HEK293 (cell line): ENCODE results near the gene ISYNA1.
A peak's percentile ranks its signal among the peaks of the same experiment; 100 is the strongest.

Experiments
- GLI2 ChIP-seq: fragments of 450-650 bp; formaldehyde crosslinking; IDR thresholded peaks from 2 replicates; pipeline ENCODE4; 2017; ENCODE audit warnings: missing biosample characterization, missing genetic modification characterization, low read depth, borderline replicate concordance
- HOXC10 ChIP-seq: sonication (generic); formaldehyde crosslinking; IDR thresholded peaks from 2 replicates; pipeline ENCODE4 v1.8.1; 2023; ENCODE audit warnings: mild to moderate bottlenecking, missing genetic modification reagents
- KLF9 ChIP-seq: fragments of 450-650 bp; formaldehyde crosslinking; IDR thresholded peaks from 2 replicates; pipeline ENCODE4 v1.5.1; 2016; ENCODE audit warnings: missing biosample characterization, missing genetic modification characterization, low read depth
- SP7 ChIP-seq: fragments of 450-650 bp; formaldehyde crosslinking; IDR thresholded peaks from 2 replicates; pipeline ENCODE4 v1.5.1; 2016; ENCODE audit warnings: missing biosample characterization, missing genetic modification characterization
- YY2 ChIP-seq: fragments of 450-650 bp; formaldehyde crosslinking; IDR thresholded peaks from 2 replicates; pipeline ENCODE4 v1.5.1; 2016; ENCODE audit warnings: missing biosample characterization, missing genetic modification characterization
- ZBTB48 ChIP-seq: fragments of 450-650 bp; formaldehyde crosslinking; IDR thresholded peaks from 2 replicates; pipeline ENCODE4 v1.5.1; 2016; ENCODE audit warnings: missing biosample characterization, missing genetic modification characterization
- ZFP37 ChIP-seq: fragments of 450-650 bp; formaldehyde crosslinking; IDR thresholded peaks from 2 replicates; pipeline ENCODE4 v1.5.1; 2016; ENCODE audit warnings: missing biosample characterization, missing genetic modification characterization
- ZFP41 ChIP-seq: fragments of 450-650 bp; formaldehyde crosslinking; IDR thresholded peaks from 2 replicates; pipeline ENCODE4 v1.5.1; 2016; ENCODE audit warnings: missing biosample characterization, missing genetic modification characterization, borderline replicate concordance
- ZFP69B ChIP-seq: fragments of 450-650 bp; formaldehyde crosslinking; IDR thresholded peaks from 2 replicates; pipeline ENCODE4 v1.5.1; 2016; ENCODE audit warnings: missing biosample characterization, missing genetic modification characterization
- ZNF10 ChIP-seq: fragments of 450-650 bp; formaldehyde crosslinking; IDR thresholded peaks from 2 replicates; pipeline ENCODE4 v1.5.1; 2017; ENCODE audit warnings: missing biosample characterization, missing genetic modification characterization
- ZNF121 ChIP-seq: fragments of 450-650 bp; formaldehyde crosslinking; IDR thresholded peaks from 2 replicates; pipeline ENCODE4 v1.5.1; 2016; ENCODE audit warnings: missing biosample characterization, missing genetic modification characterization
- ZNF221 ChIP-seq: fragments of 450-650 bp; formaldehyde crosslinking; IDR thresholded peaks from 2 replicates; pipeline ENCODE4 v1.5.1; 2017; ENCODE audit warnings: missing biosample characterization, missing genetic modification characterization, borderline replicate concordance
- ZNF324 ChIP-seq: fragments of 450-650 bp; formaldehyde crosslinking; IDR thresholded peaks from 2 replicates; pipeline ENCODE4 v1.5.1; 2016; ENCODE audit warnings: missing biosample characterization, missing genetic modification characterization
- ZNF335 ChIP-seq: fragments of 450-650 bp; formaldehyde crosslinking; conservative IDR thresholded peaks from 2 replicates; pipeline ENCODE4 v1.5.1; 2016; ENCODE audit warnings: missing biosample characterization, missing genetic modification characterization
- ZNF37A ChIP-seq: fragments of 450-650 bp; IDR thresholded peaks from 2 replicates; pipeline ENCODE4 v1.5.1; 2018; ENCODE audit warnings: missing biosample characterization, missing genetic modification characterization
- ZNF549 ChIP-seq: fragments of 450-650 bp; IDR thresholded peaks from 2 replicates; pipeline ENCODE4 v1.5.1; 2018; ENCODE audit warnings: missing biosample characterization, missing genetic modification characterization, mild to moderate bottlenecking, inconsistent platforms, moderate library complexity
- ZNF571 ChIP-seq: fragments of 450-650 bp; formaldehyde crosslinking; IDR thresholded peaks from 2 replicates; pipeline ENCODE4 v1.5.0; 2017; ENCODE audit warnings: missing biosample characterization, missing genetic modification characterization
- ZNF791 ChIP-seq: fragments of 450-650 bp; formaldehyde crosslinking; IDR thresholded peaks from 2 replicates; pipeline ENCODE4 v1.5.1; 2016; ENCODE audit warnings: missing biosample characterization, missing genetic modification characterization
- ZNF792 ChIP-seq: fragments of 450-650 bp; formaldehyde crosslinking; IDR thresholded peaks from 2 replicates; pipeline ENCODE4 v1.5.1; 2016; ENCODE audit warnings: missing biosample characterization, missing genetic modification characterization
- ZSCAN30 ChIP-seq: fragments of 450-650 bp; IDR thresholded peaks from 2 replicates; pipeline ENCODE4 v1.5.1; 2018; ENCODE audit warnings: missing biosample characterization, mild to moderate bottlenecking, missing genetic modification characterization, moderate library complexity
- ZXDB ChIP-seq: fragments of 450-650 bp; formaldehyde crosslinking; IDR thresholded peaks from 2 replicates; pipeline ENCODE4 v1.5.1; 2016; ENCODE audit warnings: missing biosample characterization, missing genetic modification characterization
- TF ChIP-seq, protein P1 (sequence below): fragments of 450-650 bp; formaldehyde crosslinking; IDR thresholded peaks from 2 replicates; pipeline ENCODE4 v1.5.1; 2016; ENCODE audit warnings: missing biosample characterization, missing genetic modification characterization
- TF ChIP-seq, protein P2 (sequence below): fragments of 450-650 bp; formaldehyde crosslinking; IDR thresholded peaks from 2 replicates; pipeline ENCODE4 v1.5.1; 2017; ENCODE audit warnings: missing biosample characterization, mild to moderate bottlenecking, missing genetic modification characterization, moderate library complexity
- TF ChIP-seq, protein P3 (sequence below): fragments of 450-650 bp; formaldehyde crosslinking; IDR thresholded peaks from 2 replicates; pipeline ENCODE4 v1.5.0; 2017; ENCODE audit warnings: missing biosample characterization, missing genetic modification characterization, borderline replicate concordance
- TF ChIP-seq, protein P4 (sequence below): fragments of 450-650 bp; formaldehyde crosslinking; IDR thresholded peaks from 2 replicates; pipeline ENCODE4 v1.5.1; 2017; ENCODE audit warnings: missing biosample characterization, missing genetic modification characterization
- TF ChIP-seq, protein P5 (sequence below): fragments of 450-650 bp; formaldehyde crosslinking; IDR thresholded peaks from 2 replicates; pipeline ENCODE4 v1.5.1; 2016; ENCODE audit warnings: missing biosample characterization, missing genetic modification characterization
- TF ChIP-seq, protein P6 (sequence below): fragments of 450-650 bp; IDR thresholded peaks from 2 replicates; pipeline ENCODE4 v1.5.1; 2018; ENCODE audit warnings: missing biosample characterization, missing genetic modification characterization
- TF ChIP-seq, protein P7 (sequence below): fragments of 450-650 bp; formaldehyde crosslinking; optimal IDR thresholded peaks from 2 replicates; pipeline ENCODE3; 2016; ENCODE audit warnings: missing biosample characterization, mild to moderate bottlenecking, missing genetic modification characterization

ISYNA1 gene

DNA sequence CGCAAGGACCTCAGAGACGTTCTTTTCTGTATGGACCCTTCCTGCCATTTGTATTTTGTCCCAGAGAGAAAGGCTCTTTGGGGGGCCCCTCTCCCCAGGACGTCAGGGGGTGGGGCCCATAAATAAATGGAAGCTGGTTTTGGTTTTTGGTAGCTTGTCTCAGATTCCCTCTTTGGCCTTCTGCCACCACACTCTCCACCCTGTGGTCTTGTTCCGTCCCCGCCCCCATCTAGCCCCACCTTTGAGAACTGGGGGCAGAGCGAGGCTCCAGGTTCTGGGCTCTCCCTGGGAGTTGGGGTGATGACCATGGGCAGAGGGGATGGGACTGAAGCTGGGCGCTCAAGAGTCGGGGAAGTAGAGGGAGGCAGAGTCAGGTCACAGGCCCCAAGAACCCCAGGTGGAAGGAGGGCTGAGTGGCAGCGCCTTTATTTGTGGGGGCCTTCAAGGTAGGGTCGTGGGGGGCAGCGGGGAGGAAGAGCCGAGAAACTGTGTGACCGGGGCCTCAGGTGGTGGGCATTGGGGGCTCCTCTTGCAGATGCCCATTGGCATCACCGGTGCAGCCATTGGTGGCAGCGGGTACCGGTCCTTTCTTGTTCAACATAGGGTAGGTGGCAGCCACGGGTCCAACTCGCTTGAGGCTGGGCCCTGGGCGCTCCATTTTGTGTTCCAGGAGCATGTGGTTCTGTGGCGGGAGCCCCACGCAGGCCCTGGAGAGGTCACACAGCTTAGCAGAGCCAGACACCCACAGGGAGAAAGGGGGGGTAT, 3.3 kb downstream of the ISYNA1 start (continued):
- TF ChIP-seq, protein P1, sequence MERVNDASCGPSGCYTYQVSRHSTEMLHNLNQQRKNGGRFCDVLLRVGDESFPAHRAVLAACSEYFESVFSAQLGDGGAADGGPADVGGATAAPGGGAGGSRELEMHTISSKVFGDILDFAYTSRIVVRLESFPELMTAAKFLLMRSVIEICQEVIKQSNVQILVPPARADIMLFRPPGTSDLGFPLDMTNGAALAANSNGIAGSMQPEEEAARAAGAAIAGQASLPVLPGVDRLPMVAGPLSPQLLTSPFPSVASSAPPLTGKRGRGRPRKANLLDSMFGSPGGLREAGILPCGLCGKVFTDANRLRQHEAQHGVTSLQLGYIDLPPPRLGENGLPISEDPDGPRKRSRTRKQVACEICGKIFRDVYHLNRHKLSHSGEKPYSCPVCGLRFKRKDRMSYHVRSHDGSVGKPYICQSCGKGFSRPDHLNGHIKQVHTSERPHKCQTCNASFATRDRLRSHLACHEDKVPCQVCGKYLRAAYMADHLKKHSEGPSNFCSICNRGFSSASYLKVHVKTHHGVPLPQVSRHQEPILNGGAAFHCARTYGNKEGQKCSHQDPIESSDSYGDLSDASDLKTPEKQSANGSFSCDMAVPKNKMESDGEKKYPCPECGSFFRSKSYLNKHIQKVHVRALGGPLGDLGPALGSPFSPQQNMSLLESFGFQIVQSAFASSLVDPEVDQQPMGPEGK (tag by site-specific recombination), result peak; percentile 18
- TF ChIP-seq ZNF335 (tag by site-specific recombination), result no peak
- TF ChIP-seq, protein P2, sequence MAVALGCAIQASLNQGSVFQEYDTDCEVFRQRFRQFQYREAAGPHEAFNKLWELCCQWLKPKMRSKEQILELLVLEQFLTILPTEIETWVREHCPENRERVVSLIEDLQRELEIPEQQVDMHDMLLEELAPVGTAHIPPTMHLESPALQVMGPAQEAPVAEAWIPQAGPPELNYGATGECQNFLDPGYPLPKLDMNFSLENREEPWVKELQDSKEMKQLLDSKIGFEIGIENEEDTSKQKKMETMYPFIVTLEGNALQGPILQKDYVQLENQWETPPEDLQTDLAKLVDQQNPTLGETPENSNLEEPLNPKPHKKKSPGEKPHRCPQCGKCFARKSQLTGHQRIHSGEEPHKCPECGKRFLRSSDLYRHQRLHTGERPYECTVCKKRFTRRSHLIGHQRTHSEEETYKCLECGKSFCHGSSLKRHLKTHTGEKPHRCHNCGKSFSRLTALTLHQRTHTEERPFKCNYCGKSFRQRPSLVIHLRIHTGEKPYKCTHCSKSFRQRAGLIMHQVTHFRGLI (tag by site-specific recombination), result no peak
- TF ChIP-seq, protein P3, sequence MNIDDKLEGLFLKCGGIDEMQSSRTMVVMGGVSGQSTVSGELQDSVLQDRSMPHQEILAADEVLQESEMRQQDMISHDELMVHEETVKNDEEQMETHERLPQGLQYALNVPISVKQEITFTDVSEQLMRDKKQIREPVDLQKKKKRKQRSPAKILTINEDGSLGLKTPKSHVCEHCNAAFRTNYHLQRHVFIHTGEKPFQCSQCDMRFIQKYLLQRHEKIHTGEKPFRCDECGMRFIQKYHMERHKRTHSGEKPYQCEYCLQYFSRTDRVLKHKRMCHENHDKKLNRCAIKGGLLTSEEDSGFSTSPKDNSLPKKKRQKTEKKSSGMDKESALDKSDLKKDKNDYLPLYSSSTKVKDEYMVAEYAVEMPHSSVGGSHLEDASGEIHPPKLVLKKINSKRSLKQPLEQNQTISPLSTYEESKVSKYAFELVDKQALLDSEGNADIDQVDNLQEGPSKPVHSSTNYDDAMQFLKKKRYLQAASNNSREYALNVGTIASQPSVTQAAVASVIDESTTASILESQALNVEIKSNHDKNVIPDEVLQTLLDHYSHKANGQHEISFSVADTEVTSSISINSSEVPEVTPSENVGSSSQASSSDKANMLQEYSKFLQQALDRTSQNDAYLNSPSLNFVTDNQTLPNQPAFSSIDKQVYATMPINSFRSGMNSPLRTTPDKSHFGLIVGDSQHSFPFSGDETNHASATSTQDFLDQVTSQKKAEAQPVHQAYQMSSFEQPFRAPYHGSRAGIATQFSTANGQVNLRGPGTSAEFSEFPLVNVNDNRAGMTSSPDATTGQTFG (tag by site-specific recombination), result no peak
- TF ChIP-seq, protein P4, sequence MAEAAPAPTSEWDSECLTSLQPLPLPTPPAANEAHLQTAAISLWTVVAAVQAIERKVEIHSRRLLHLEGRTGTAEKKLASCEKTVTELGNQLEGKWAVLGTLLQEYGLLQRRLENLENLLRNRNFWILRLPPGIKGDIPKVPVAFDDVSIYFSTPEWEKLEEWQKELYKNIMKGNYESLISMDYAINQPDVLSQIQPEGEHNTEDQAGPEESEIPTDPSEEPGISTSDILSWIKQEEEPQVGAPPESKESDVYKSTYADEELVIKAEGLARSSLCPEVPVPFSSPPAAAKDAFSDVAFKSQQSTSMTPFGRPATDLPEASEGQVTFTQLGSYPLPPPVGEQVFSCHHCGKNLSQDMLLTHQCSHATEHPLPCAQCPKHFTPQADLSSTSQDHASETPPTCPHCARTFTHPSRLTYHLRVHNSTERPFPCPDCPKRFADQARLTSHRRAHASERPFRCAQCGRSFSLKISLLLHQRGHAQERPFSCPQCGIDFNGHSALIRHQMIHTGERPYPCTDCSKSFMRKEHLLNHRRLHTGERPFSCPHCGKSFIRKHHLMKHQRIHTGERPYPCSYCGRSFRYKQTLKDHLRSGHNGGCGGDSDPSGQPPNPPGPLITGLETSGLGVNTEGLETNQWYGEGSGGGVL (tag by site-specific recombination), result no peak
- TF ChIP-seq, protein P5, sequence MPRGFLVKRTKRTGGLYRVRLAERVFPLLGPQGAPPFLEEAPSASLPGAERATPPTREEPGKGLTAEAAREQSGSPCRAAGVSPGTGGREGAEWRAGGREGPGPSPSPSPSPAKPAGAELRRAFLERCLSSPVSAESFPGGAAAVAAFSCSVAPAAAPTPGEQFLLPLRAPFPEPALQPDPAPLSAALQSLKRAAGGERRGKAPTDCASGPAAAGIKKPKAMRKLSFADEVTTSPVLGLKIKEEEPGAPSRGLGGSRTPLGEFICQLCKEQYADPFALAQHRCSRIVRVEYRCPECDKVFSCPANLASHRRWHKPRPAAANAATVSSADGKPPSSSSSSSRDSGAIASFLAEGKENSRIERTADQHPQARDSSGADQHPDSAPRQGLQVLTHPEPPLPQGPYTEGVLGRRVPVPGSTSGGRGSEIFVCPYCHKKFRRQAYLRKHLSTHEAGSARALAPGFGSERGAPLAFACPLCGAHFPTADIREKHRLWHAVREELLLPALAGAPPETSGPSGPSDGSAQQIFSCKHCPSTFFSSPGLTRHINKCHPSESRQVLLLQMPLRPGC (tag by site-specific recombination), result no peak
- TF ChIP-seq ZNF10, result no peak
- TF ChIP-seq ZFP69B (tag by site-specific recombination), result peak; percentile 85
- no peak for TF ChIP-seq GLI2 (tag by site-specific recombination)
- no peak; the same call in 1 of the 2 replicates for TF ChIP-seq SP7 (tag by site-specific recombination)
- no peak for TF ChIP-seq YY2
- TF ChIP-seq ZSCAN30 (tag by site-specific recombination), result no peak; the same call in 1 of the 2 replicates
- TF ChIP-seq, protein P6, sequence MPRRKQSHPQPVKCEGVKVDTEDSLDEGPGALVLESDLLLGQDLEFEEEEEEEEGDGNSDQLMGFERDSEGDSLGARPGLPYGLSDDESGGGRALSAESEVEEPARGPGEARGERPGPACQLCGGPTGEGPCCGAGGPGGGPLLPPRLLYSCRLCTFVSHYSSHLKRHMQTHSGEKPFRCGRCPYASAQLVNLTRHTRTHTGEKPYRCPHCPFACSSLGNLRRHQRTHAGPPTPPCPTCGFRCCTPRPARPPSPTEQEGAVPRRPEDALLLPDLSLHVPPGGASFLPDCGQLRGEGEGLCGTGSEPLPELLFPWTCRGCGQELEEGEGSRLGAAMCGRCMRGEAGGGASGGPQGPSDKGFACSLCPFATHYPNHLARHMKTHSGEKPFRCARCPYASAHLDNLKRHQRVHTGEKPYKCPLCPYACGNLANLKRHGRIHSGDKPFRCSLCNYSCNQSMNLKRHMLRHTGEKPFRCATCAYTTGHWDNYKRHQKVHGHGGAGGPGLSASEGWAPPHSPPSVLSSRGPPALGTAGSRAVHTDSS (tag by site-specific recombination), result no peak
- TF ChIP-seq ZBTB48 (tag by site-specific recombination), result no peak
- TF ChIP-seq ZNF791 (tag by site-specific recombination), result no peak
- no peak for TF ChIP-seq ZNF121 (tag by site-specific recombination)
- no peak for TF ChIP-seq ZNF792 (tag by site-specific recombination)
- TF ChIP-seq ZNF571 (tag by site-specific recombination), result no peak
- TF ChIP-seq ZNF221 (tag by site-specific recombination), result no peak
- no peak for TF ChIP-seq ZNF549 (tag by site-specific recombination)
- no peak for TF ChIP-seq HOXC10 (CRISPR knock-in tag)
- TF ChIP-seq ZFP41 (tag by site-specific recombination), result no peak
- no peak for TF ChIP-seq ZNF324 (tag by site-specific recombination)
- TF ChIP-seq KLF9 (tag by site-specific recombination), result no peak
- peak; percentile 55; the same call in 1 of the 2 replicates for TF ChIP-seq ZXDB (tag by site-specific recombination)
- no peak for TF ChIP-seq ZNF37A (tag by site-specific recombination)
- TF ChIP-seq, protein P7, sequence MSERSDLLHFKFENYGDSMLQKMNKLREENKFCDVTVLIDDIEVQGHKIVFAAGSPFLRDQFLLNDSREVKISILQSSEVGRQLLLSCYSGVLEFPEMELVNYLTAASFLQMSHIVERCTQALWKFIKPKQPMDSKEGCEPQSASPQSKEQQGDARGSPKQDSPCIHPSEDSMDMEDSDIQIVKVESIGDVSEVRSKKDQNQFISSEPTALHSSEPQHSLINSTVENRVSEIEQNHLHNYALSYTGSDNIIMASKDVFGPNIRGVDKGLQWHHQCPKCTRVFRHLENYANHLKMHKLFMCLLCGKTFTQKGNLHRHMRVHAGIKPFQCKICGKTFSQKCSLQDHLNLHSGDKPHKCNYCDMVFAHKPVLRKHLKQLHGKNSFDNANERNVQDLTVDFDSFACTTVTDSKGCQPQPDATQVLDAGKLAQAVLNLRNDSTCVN (tag by site-specific recombination), result no peak
- TF ChIP-seq ZFP37 (tag by site-specific recombination), result no peak
- TF ChIP-seq, all 188 proteins: peak for 15
